NCI-H2081 treated with DMSO at 0.1 percent for 48 hours (cell line): ENCODE measurements around the gene BCOR.

Experiments
- DNase-seq: peaks from one replicate; lab custom pipeline; 2025; lab: John Stamatoyannopoulos, UW

BCOR gene

GRCh38 chrX:40003428-40004245, 94.1 kb downstream of the BCOR start:
- DNase-seq, result no peak

- no peak for DNase-seq
Measured at GRCh38 chrX:40003071-40003427, 94.7 kb downstream of the BCOR start.
